Measurements from ENCODE around the gene PHETA2.

Gene PHETA2

GRCh38 chr22:42074132-42074811, at the start of gene PHETA2:
TSS of gene PHETA2 (plus strand) at chr22:42074248. CDS start at chr22:42077294, 3,046 bp downstream.
- DNase-seq = no peak

- DNase-seq = no peak
Measured at GRCh38 chr22:42025421-42025820, 48.6 kb upstream of the PHETA2 start.

GRCh38 chr22:42026705-42027104, 47.3 kb upstream of the PHETA2 start:
- DNase-seq = no peak

GRCh38 chr22:42033263-42034181, 40.5 kb upstream of the PHETA2 start:
- no peak for DNase-seq

- DNase-seq = no peak
Measured at GRCh38 chr22:42035256-42035655, 38.8 kb upstream of the PHETA2 start.

- DNase-seq = no peak
Measured at GRCh38 chr22:42039271-42039670, 34.8 kb upstream of the PHETA2 start.

GRCh38 chr22:42041784-42042183, 32.3 kb upstream of the PHETA2 start:
- DNase-seq = no peak

- DNase-seq = no peak
Measured at GRCh38 chr22:42050641-42051180, 23.3 kb upstream of the PHETA2 start.

GRCh38 chr22:42052765-42053164, 21.3 kb upstream of the PHETA2 start:
- DNase-seq = no peak

GRCh38 chr22:42056757-42057511, 17.1 kb upstream of the PHETA2 start:
- no peak for DNase-seq

GRCh38 chr22:42060489-42060888, 13.6 kb upstream of the PHETA2 start:
- no peak for DNase-seq

- DNase-seq = no peak
Measured at GRCh38 chr22:42061041-42061440, 13.0 kb upstream of the PHETA2 start.

- DNase-seq = no peak
Measured at GRCh38 chr22:42062506-42063170, 11.4 kb upstream of the PHETA2 start.

GRCh38 chr22:42064629-42065028, 9.4 kb upstream of the PHETA2 start:
- no peak for DNase-seq

- no peak for DNase-seq
Measured at GRCh38 chr22:42065438-42066125, 8.5 kb upstream of the PHETA2 start.

GRCh38 chr22:42066126-42066761, 7.8 kb upstream of the PHETA2 start:
- DNase-seq = no peak

- DNase-seq = no peak
Measured at GRCh38 chr22:42066937-42067336, 7.1 kb upstream of the PHETA2 start.

- no peak for DNase-seq
Measured at GRCh38 chr22:42067671-42068251, 6.3 kb upstream of the PHETA2 start.

- DNase-seq = no peak
Measured at GRCh38 chr22:42068291-42068690, 5.8 kb upstream of the PHETA2 start.

GRCh38 chr22:42069801-42070516, 4.1 kb upstream of the PHETA2 start:
- no peak for DNase-seq

All from NCI-H510A treated with DMSO at 0.1 percent for 48 hours (cell line).